SJSA1 (cell line): ENCODE measurements around the gene GRID1. TPM values are rescaled to one million over a fixed set of nuclear protein-coding genes. Genes with fewer than 3 reads are reported as not detected.
"Not testable (repeated sequence)": the region's sequence is repeated elsewhere in the genome, so short reads cannot be mapped to it uniquely, and the experiment has no call there.

Experiments used
- DNase-seq, 2 experiments: peaks; one replicate each; pipeline ENCODE4 v3.0.0-alpha.2; 2015 to 2020; ENCODE audit warnings: low spot score in 2 of 2, low read depth in 1 of 2
- H3K27ac ChIP-seq: fragments of 250-450 bp; sonication (Bioruptor Pico); 2 replicates; pipeline ENCODE4 v1.5.1; 2020; ENCODE audit warnings: mild to moderate bottlenecking, moderate library complexity
- H3K27me3 ChIP-seq: fragments of 250-450 bp; sonication (Bioruptor Pico); replicated peaks from 2 replicates; pipeline ENCODE4 v1.5.1; 2020; ENCODE audit warnings: mild to moderate bottlenecking, moderate library complexity
- H3K36me3 ChIP-seq: fragments of 250-450 bp; sonication (Bioruptor Pico); 2 replicates; pipeline ENCODE4 v1.5.1; 2020; ENCODE audit warnings: mild to moderate bottlenecking
- H3K4me1 ChIP-seq: fragments of 250-450 bp; sonication (Bioruptor Pico); replicated peaks from 2 replicates; pipeline ENCODE4 v1.6.1; 2021; ENCODE audit warnings: mild to moderate bottlenecking
- H3K4me3 ChIP-seq: fragments of 250-450 bp; sonication (Bioruptor Pico); 2 replicates; pipeline ENCODE4 v1.5.1; 2020; ENCODE audit warnings: mild to moderate bottlenecking
- H3K9me3 ChIP-seq: fragments of 250-450 bp; sonication (Bioruptor Pico); replicated peaks from 2 replicates; pipeline ENCODE4 v1.5.1; 2020; ENCODE audit warnings: mild to moderate bottlenecking
- total RNA-seq: library from RNA; depleted of rRNA; stranded (reverse); fragments of >200 nt; shearing (Covaris generic); gene quantifications from 2 replicates; pipeline ENCODE4 v1.2.3, GENCODE V29; 2014

The GRID1 gene
- total RNA-seq, 1 experiment from 2014 or later: 0.05 TPM

GRCh38 chr10:86400705-86401587, 34.4 kb upstream of the GRID1 start:
- H3K9me3 ChIP-seq: no peaks in the 10 kb centered on the region; the same call in 1 of the 2 replicates
- peaks cover 18% of the 10 kb centered on the region for H3K4me1 ChIP-seq
- peak; percentile 15 to 52 for DNase-seq
- no peaks in the 10 kb centered on the region for H3K36me3 ChIP-seq
- no peak overlapping the region for H3K27ac ChIP-seq
- no peaks in the 10 kb centered on the region for H3K27me3 ChIP-seq
- H3K4me3 ChIP-seq: peak overlapping the region; percentile 52

DNA sequence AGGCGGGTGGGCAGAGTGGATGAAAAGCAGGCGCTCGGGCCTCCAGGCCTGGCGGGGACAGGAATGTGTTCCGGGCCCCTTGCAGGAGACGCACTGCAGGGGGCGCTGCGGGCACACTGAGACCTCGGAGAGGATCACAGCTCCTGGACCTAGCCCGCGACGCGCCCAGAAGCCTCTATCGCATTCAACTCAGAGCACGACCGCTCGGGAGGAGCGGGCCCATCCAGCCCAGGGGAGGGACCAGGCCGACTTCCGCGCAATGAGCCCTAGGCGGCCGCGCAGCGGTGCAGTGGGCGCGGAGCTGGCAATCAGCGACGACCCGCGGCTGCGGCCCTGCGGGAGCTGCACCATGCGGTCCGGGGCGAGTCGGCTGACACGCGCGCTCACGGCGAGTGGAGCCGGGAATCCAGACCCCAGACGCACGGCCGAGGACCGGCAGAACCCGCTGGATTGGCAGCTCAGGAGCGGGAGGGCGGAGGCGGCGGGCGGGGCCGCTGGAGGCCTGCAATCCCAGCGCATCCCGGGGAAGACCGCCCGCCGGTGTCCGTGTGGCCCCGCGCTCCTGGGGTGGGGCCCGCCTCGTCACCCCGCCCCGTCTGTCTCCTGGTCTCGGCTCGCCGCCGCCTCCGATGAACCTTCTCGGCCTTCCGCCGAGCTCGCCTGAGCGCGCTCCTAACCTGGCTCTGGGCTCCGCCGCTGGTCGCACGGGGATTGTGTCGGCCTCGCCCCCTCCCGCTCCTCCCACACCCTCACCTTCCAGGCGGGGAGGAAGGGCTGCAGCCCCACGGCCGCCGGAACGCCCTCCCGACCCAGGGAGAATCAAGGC, 33.5 kb upstream of the GRID1 start:
- no peak overlapping the region for H3K27ac ChIP-seq
- H3K4me3 ChIP-seq: peak overlapping the region; percentile 52

GRCh38 chr10:86399514-86399878, 32.9 kb upstream of the GRID1 start:
- H3K36me3 ChIP-seq: no peaks in the 10 kb centered on the region
- no peaks in the 10 kb centered on the region for H3K9me3 ChIP-seq
- H3K27ac ChIP-seq: no peak overlapping the region
- H3K27me3 ChIP-seq: no peaks in the 10 kb centered on the region
- H3K4me1 ChIP-seq: peaks cover 18% of the 10 kb centered on the region
- H3K4me3 ChIP-seq: peak overlapping the region; percentile 52
- no peak for DNase-seq

More for the DNA sequence above, 33.5 kb upstream of the GRID1 start:
- no peaks in the 10 kb centered on the region for H3K36me3 ChIP-seq
- DNase-seq: peak; percentile 94 to 97
- H3K27me3 ChIP-seq: no peaks in the 10 kb centered on the region
- H3K4me1 ChIP-seq: peaks cover 18% of the 10 kb centered on the region
- H3K9me3 ChIP-seq: no peaks in the 10 kb centered on the region

- no peaks in the 10 kb centered on the region for H3K27me3 ChIP-seq
- no peak overlapping the region for H3K4me3 ChIP-seq
These were observed 30.5 kb upstream of the GRID1 start for GRCh38 chr10:86397120-86397519.

GRCh38 chr10:86393862-86394455, 27.4 kb upstream of the GRID1 start:
- no peak overlapping the region for H3K4me3 ChIP-seq
- H3K27ac ChIP-seq: no peak overlapping the region

More at GRCh38 chr10:86397120-86397519, 30.5 kb upstream of the GRID1 start:
- H3K9me3 ChIP-seq: no peaks in the 10 kb centered on the region
- no peak overlapping the region for H3K27ac ChIP-seq
- no peaks in the 10 kb centered on the region for H3K36me3 ChIP-seq
- DNase-seq: no peak
- H3K4me1 ChIP-seq: peaks cover 12% of the 10 kb centered on the region

GRCh38 chr10:86393362-86393761, 26.8 kb upstream of the GRID1 start:
- Histone ChIP-seq H3K27ac (no peak overlapping the region), H3K4me1 (no peaks in the 10 kb centered on the region), H3K9me3 (no peaks in the 10 kb centered on the region), H3K36me3 (no peaks in the 10 kb centered on the region), H3K4me3 (no peak overlapping the region), H3K27me3 (no peaks in the 10 kb centered on the region)
- no peak for DNase-seq

More at GRCh38 chr10:86393862-86394455, 27.4 kb upstream of the GRID1 start:
- Histone ChIP-seq H3K27me3 (no peaks in the 10 kb centered on the region), H3K9me3 (no peaks in the 10 kb centered on the region), H3K4me1 (no peaks in the 10 kb centered on the region), H3K36me3 (no peaks in the 10 kb centered on the region)
- no peak for DNase-seq

DNA sequence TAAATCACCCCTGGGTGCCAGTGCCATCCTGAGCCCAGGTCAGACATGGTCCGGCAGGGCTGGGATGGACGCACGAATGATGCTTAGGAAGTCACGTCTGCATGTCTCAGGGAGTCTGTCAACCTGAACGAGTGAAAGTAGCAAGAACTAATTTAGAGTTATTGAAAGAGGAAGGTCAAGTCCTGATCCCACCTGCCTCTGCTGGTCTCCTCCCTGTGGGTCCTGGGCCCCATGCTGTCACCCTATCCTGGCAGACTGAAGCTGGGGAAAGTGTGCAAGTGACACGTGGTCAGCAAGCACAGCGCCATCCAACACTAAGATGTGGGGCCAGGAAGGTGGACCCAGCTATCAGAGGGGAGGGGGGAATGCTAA, 26.1 kb upstream of the GRID1 start:
- Histone ChIP-seq H3K27ac (no peak overlapping the region), H3K9me3 (no peaks in the 10 kb centered on the region), H3K4me1 (no peaks in the 10 kb centered on the region), H3K4me3 (no peak overlapping the region), H3K36me3 (no peaks in the 10 kb centered on the region), H3K27me3 (no peaks in the 10 kb centered on the region)
- DNase-seq: no peak

DNA sequence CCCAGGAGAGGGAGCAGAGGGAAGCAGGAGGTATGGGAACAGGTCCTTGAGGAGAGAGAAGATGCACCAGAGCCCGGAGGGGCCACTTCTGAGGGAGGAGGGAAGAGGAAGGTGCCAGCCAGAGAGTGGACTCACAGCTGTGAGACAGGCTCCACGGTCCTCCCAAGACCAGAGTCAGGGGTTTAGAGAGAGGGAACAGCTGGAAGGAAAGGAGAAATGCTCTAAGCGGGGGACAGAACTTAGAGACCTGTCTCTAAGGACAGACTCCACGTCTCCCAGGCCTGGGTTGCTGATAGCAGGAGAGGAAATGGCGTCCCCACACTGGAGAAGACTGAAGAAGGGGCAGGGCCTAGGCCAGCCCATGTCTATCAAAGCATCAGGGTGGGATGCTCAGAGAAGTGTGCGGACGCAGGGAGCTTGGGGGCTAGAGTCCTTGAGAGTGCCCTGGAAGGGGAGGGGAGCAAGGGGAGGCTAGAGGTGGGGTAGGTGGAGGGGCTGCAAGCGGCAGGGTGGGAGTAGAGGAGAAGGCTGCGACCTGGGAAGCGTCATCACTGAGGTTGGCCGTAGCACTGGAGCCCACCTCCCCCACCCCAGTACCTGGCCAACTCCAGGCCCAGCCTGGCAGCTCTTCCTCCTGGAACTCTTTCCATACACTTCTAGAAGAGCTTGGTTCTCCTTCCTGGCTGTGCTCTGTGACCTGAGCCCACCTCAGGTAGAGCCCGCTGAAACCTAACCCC, 25.6 kb upstream of the GRID1 start:
- no peaks in the 10 kb centered on the region for H3K36me3 ChIP-seq
- H3K4me3 ChIP-seq: no peak overlapping the region
- H3K27ac ChIP-seq: no peak overlapping the region
- no peak for DNase-seq
- H3K9me3 ChIP-seq: no peaks in the 10 kb centered on the region
- no peaks in the 10 kb centered on the region for H3K27me3 ChIP-seq
- no peaks in the 10 kb centered on the region for H3K4me1 ChIP-seq

- no peaks in the 10 kb centered on the region for H3K4me1 ChIP-seq
- H3K27me3 ChIP-seq: no peaks in the 10 kb centered on the region
- H3K9me3 ChIP-seq: no peaks in the 10 kb centered on the region
- H3K4me3 ChIP-seq: no peak overlapping the region
- DNase-seq: no peak
- H3K36me3 ChIP-seq: no peaks in the 10 kb centered on the region
- no peak overlapping the region for H3K27ac ChIP-seq
These were observed 24.7 kb upstream of the GRID1 start for GRCh38 chr10:86391236-86391840.

DNA sequence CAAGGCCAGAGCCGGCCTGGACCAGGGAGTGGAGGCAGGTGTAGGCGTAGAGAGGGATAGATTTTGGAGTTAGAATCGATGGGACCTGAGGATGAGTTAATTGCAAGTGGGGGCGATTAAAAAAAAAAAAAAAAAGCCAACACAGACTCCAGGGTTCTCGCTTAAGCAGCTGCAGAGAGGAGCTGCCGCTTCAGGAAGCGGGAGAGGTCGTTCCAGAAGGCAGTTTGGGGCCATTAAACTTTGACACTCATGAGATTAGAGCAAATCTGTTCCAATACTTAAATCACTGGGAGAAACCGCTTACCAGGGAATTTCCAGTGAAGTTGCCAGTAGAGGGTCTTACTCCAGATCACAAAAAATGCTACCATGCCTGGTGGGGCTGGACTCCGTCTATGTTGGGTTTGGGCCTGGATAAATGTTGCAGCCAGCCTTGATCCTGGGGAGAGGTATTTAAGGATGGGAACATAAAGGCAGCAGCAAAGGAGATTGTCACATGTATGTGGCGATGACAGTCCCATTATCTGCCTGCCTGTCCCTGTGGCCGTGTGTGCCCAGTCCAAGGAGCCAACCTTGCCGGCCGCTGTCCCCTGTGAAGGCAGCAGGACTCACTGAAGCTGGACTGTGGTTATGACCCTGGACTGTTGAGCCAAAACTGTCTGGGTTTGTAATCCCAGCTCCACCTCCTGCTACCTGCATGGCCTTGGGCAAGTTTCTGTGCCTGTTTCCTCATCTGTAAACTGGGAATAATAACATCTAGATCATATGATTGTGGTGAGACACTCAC, 23.9 kb upstream of the GRID1 start:
- no peak overlapping the region for H3K4me3 ChIP-seq
- no peaks in the 10 kb centered on the region for H3K9me3 ChIP-seq
- no peak overlapping the region for H3K27ac ChIP-seq
- no peaks in the 10 kb centered on the region for H3K4me1 ChIP-seq
- H3K27me3 ChIP-seq: peaks cover 2% of the 10 kb centered on the region; the same call in 1 of the 2 replicates
- no peak for DNase-seq
- no peaks in the 10 kb centered on the region for H3K36me3 ChIP-seq

DNA sequence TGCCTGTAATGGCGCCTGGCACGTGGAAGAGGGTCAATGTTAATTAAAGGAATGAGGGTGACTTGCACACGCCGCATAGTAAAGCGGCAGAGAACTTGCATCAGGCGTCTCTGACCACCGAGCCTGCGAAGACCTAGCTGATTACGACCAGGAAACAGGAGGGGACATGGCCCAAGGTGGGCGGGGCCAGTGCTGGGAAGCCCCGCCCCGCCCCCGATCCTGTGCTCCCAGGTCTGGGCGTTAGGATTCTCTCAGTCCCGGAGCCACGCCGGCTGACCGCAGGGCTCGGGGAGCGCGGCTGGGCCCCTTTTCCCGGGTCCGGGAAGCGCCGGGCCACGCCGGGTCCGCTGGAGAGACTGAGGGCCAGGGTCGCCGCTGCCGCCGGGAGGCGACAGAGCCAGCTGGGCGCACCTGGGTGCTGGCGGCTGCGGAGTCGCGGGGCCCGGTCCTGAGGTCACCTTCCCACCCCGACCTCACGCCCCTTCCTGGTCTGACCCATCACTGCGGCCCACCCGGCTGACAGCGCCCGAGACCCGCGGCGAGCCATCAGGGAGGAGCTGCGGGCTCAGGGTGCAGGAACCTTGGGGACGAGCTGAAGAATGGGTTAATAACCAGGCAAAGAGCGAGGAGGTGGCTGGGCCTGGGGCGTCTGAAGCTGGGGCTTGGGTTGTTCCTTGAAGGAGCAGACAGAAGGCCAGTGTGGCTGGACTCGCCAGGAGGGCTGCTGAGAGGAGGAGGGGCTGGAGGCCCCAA, 23.0 kb upstream of the GRID1 start:
- Histone ChIP-seq H3K27ac (no peak overlapping the region), H3K27me3 (peaks cover 9% of the 10 kb centered on the region), H3K4me3 (no peak overlapping the region), H3K4me1 (no peaks in the 10 kb centered on the region), H3K9me3 (no peaks in the 10 kb centered on the region), H3K36me3 (no peaks in the 10 kb centered on the region)
- no peak for DNase-seq

DNA sequence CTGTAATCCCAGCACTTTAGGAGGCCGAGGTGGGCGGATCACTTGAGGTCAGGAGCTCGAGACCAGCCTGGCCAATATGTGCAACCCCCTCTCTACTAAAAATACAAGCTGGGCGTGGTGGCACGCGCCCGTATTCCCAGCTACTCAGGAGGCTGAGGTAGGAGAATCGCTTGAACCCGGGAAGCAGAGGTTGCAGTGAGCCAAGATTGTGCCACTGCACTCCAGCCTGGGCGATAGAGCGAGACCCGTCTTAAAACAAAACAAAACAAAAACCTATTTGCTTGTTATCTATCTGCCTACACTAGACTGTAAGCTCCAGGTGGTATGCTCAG, 22.5 kb upstream of the GRID1 start:
- H3K27me3 ChIP-seq, DNase-seq, H3K27ac ChIP-seq, H3K9me3 ChIP-seq, H3K4me1 ChIP-seq, H3K4me3 ChIP-seq, H3K36me3 ChIP-seq: not testable (repeated sequence)
